GM23338 (cell line): ENCODE results near the gene MBNL3. TPM values are rescaled to one million over a fixed set of nuclear protein-coding genes. Genes with fewer than 3 reads are reported as not detected.

Source experiments
- ATAC-seq: fragments of 200-7000 bp; cut with Tn5 transposase; 3 replicates; pipeline ENCODE4 v1.9.1; 2020
- DNase-seq: peaks from one replicate; pipeline ENCODE4 v3.0.0-alpha.2; 2015; ENCODE audit warnings: low spot score
- H2AFZ ChIP-seq: fragments of 200-600 bp; sonication (generic); 2 replicates; pipeline ENCODE4 v1.8.0; 2016; ENCODE audit warnings: antibody characterized with exemption, mild to moderate bottlenecking, moderate library complexity
- H3F3A ChIP-seq: fragments of 200-600 bp; sonication (generic); replicated peaks from 2 replicates; pipeline ENCODE4 v1.8.0; 2017; ENCODE audit warnings: antibody characterized with exemption, mixed run types, low read depth
- H3K27ac ChIP-seq: fragments of 200-600 bp; sonication (generic); 2 replicates; pipeline ENCODE4 v1.6.1; 2016; ENCODE audit warnings: low read depth
- H3K27me3 ChIP-seq: fragments of 200-600 bp; sonication (generic); 2 replicates; pipeline ENCODE4 v1.8.0; 2016; ENCODE audit warnings: mild to moderate bottlenecking, mixed run types, moderate library complexity; ENCODE audit not compliant: insufficient read depth
- H3K36me3 ChIP-seq: fragments of 200-600 bp; sonication (generic); 2 replicates; pipeline ENCODE4 v1.8.0; 2016; ENCODE audit warnings: mild to moderate bottlenecking; ENCODE audit not compliant: insufficient read depth
- H3K4me1 ChIP-seq: fragments of 200-600 bp; sonication (generic); 2 replicates; pipeline ENCODE4 v1.8.0; 2016; ENCODE audit warnings: mild to moderate bottlenecking, moderate library complexity; ENCODE audit not compliant: insufficient read depth
- H3K4me2 ChIP-seq: fragments of 200-600 bp; sonication (generic); 2 replicates; pipeline ENCODE4 v1.7.1; 2017; ENCODE audit warnings: mixed run types
- H3K4me3 ChIP-seq: fragments of 200-600 bp; sonication (generic); 2 replicates; pipeline ENCODE4 v1.6.1; 2016; ENCODE audit warnings: mixed run types
- H3K79me2 ChIP-seq: fragments of 200-600 bp; sonication (generic); replicated peaks from 2 replicates; pipeline ENCODE4 v1.8.0; 2017; ENCODE audit warnings: mild to moderate bottlenecking; ENCODE audit not compliant: insufficient read depth
- H3K9me2 ChIP-seq: fragments of 200-600 bp; sonication (generic); 2 replicates; pipeline ENCODE4 v1.8.0; 2017; ENCODE audit not compliant: insufficient read depth
- H4K20me1 ChIP-seq: fragments of 200-600 bp; sonication (generic); replicated peaks from 2 replicates; pipeline ENCODE4 v1.8.0; 2017; ENCODE audit warnings: mild to moderate bottlenecking; ENCODE audit not compliant: insufficient read depth
- H3K27ac Mint-ChIP-seq: 2 replicates; pipeline ENCODE4 v1.8.0; 2020; ENCODE audit warnings: inconsistent platforms, mild to moderate bottlenecking, moderate library complexity, mixed read lengths
- H3K27me3 Mint-ChIP-seq: 3 replicates; pipeline ENCODE4 v1.8.0; 2022; ENCODE audit warnings: low read depth, mild to moderate bottlenecking, moderate library complexity, mixed read lengths, inconsistent platforms; ENCODE audit not compliant: insufficient read depth, poor library complexity
- H3K36me3 Mint-ChIP-seq: 3 replicates; pipeline ENCODE4 v1.8.0; 2021; ENCODE audit warnings: low read depth, mild to moderate bottlenecking, inconsistent platforms, moderate library complexity, mixed read lengths
- H3K4me1 Mint-ChIP-seq: 3 replicates; pipeline ENCODE4 v1.8.0; 2020; ENCODE audit warnings: mild to moderate bottlenecking, inconsistent platforms, mixed read lengths
- H3K4me3 Mint-ChIP-seq: 3 replicates; pipeline ENCODE4 v1.8.0; 2021; ENCODE audit warnings: moderate library complexity, mild to moderate bottlenecking, inconsistent platforms, mixed read lengths
- H3K9me3 Mint-ChIP-seq: 3 replicates; pipeline ENCODE4 v1.8.0; 2020; ENCODE audit warnings: moderate library complexity, mild to moderate bottlenecking, inconsistent platforms, mixed read lengths
- CREB1 ChIP-seq: fragments of 250-450 bp; sonication (Bioruptor Pico); IDR thresholded peaks from 2 replicates; pipeline ENCODE4 v1.5.0; 2020; ENCODE audit warnings: low read depth, mild to moderate bottlenecking, moderate library complexity
- CTCF ChIP-seq, 2 experiments: fragments of 200-600 bp in 1 of 2; sonication (generic) in 1 of 2; conservative IDR thresholded peaks; 2 replicates each; pipeline versions ENCODE4 v1.5.1 to v1.6.1; 2016 to 2017; ENCODE audit warnings: antibody characterized with exemption in 2 of 2, low read depth in 2 of 2, mild to moderate bottlenecking in 2 of 2, moderate library complexity in 1 of 2
- EZH2 ChIP-seq: fragments of 200-600 bp; sonication (generic); IDR thresholded peaks from one replicate; pipeline ENCODE4 v1.8.0; 2017; ENCODE audit warnings: antibody characterized with exemption, mild to moderate bottlenecking, low read depth; ENCODE audit not compliant: unreplicated experiment
- JUNB ChIP-seq: IDR thresholded peaks from one replicate; pipeline ENCODE4 v1.6.1; 2016; ENCODE audit warnings: antibody characterized with exemption; ENCODE audit not compliant: unreplicated experiment
- NANOG ChIP-seq: IDR thresholded peaks from 2 replicates; pipeline ENCODE4 v1.6.1; 2016; ENCODE audit warnings: antibody characterized with exemption, borderline replicate concordance
- POLR2AphosphoS5 ChIP-seq: IDR thresholded peaks from 2 replicates; pipeline ENCODE4 v1.6.1; 2016; ENCODE audit warnings: antibody characterized with exemption, low read depth
- STAT1 ChIP-seq: IDR thresholded peaks from one replicate; pipeline ENCODE4 v1.6.1; 2016; ENCODE audit warnings: antibody characterized with exemption; ENCODE audit not compliant: unreplicated experiment
- ZNF114 ChIP-seq: fragments of 250-450 bp; sonication (Bioruptor Pico); IDR thresholded peaks from 2 replicates; pipeline ENCODE4 v1.5.0; 2020; ENCODE audit warnings: mild to moderate bottlenecking, moderate library complexity
- ZNF331 ChIP-seq: fragments of 250-450 bp; sonication (Bioruptor Pico); IDR thresholded peaks from 2 replicates; pipeline ENCODE4 v1.5.0; 2020; ENCODE audit warnings: low read depth, mild to moderate bottlenecking, moderate library complexity
- polyA plus RNA-seq: library from polyadenylated mRNA; unstranded; fragments of >200 nt; fragmentation: Nextera tagmentation; extraction: Ambion mirVana; gene quantifications from 2 replicates; pipeline ENCODE4 v1.2.1, GENCODE V29; 2016
- total RNA-seq: library from RNA; depleted of rRNA; stranded (reverse); fragments of >200 nt; shearing (Covaris generic); gene quantifications from 2 replicates; pipeline ENCODE4 v1.2.3, GENCODE V29; 2014

Gene MBNL3
- total and polyA plus RNA-seq, 2 experiments from 2014 or later = 2.3 to 2.4 TPM

DNA sequence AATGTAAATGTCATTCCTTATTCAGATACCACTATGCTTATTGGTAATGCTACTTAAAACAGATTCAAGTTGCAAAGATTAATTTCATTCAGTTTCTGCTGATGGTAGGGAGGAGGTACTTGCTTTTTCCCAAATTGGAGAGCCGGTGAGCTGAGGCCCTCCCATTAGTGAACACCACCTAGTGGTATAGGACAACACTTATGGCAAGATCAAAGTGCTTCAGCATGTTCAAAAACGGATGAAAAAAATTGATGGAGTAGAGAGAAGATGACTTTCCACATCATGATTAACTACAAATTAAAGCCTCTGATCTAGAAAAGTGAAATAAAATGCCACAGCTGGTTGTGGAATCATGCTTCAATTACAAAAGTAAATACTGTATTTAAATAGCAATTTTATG lies 112.9 kb downstream of the MBNL3 start:
- H3K79me2 ChIP-seq = no peaks in the 10 kb centered on the region
- Mint-ChIP-seq H3K27me3 (no peaks in the 10 kb centered on the region), H3K4me3 (no peak overlapping the region), H3K36me3 (no peaks in the 10 kb centered on the region), H3K9me3 (no peaks in the 10 kb centered on the region), H3K27ac (no peak overlapping the region), H3K4me1 (peaks cover 5% of the 10 kb centered on the region; the same call in 2 of the 3 replicates)
- H4K20me1 ChIP-seq = no peaks in the 10 kb centered on the region
- no peak for ATAC-seq
- H3K4me3 ChIP-seq = no peak overlapping the region
- TF ChIP-seq STAT1 = no peak
- peak; percentile 37 to 48 for TF ChIP-seq CTCF (conservative IDR thresholded peaks at IDR 0.05; ENCODE audit: low read depth in 2 of 2)
- DNase-seq = peak; percentile 35
- no peaks in the 10 kb centered on the region for H3K36me3 ChIP-seq
- H3K4me2 ChIP-seq = no peak overlapping the region
- H2AFZ ChIP-seq = no peak overlapping the region
- no peaks in the 10 kb centered on the region for H3K9me2 ChIP-seq
- peaks cover 10% of the 10 kb centered on the region for H3K27me3 ChIP-seq
- no peaks in the 10 kb centered on the region for H3F3A ChIP-seq
- peaks cover 3% of the 10 kb centered on the region; the same call in 1 of the 2 replicates for H3K4me1 ChIP-seq
- no peak overlapping the region for H3K27ac ChIP-seq

DNA sequence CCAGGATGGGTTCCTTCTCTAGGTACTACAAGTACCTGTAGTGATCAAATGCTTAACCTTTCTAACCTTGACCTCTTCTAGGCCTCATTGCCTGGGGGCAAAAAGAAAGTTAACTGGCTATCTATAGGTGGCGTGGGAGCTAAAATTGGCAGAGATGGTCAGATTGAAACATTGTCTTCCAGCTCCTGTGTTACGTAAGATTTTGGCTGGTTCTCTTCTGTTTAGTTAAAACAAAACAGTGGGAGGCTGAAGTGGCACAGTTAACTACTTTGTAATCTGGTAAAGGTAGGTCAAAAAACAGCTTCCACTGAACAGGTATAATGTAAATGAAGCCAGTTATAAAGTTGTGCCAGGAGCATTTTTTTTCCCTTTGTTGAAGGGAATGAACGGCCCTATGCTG lies 115.2 kb downstream of the MBNL3 start:
- Histone ChIP-seq H3F3A (no peaks in the 10 kb centered on the region), H3K9me2 (no peaks in the 10 kb centered on the region), H3K27me3 (peaks cover 34% of the 10 kb centered on the region), H3K4me2 (no peak overlapping the region), H3K79me2 (no peaks in the 10 kb centered on the region), H3K27ac (no peak overlapping the region), H3K4me3 (no peak overlapping the region), H2AFZ (no peak overlapping the region), H4K20me1 (no peaks in the 10 kb centered on the region), H3K36me3 (no peaks in the 10 kb centered on the region), H3K4me1 (peaks cover 3% of the 10 kb centered on the region; the same call in 1 of the 2 replicates)
- no peak overlapping the region for H3K4me3 Mint-ChIP-seq
- H3K27me3 Mint-ChIP-seq = peaks cover 7% of the 10 kb centered on the region
- DNase-seq = peak; percentile 4
- no peak for ATAC-seq
- H3K27ac Mint-ChIP-seq = no peak overlapping the region
- no peaks in the 10 kb centered on the region for H3K36me3 Mint-ChIP-seq
- TF ChIP-seq STAT1 (no peak), POLR2AphosphoS5 (no peak), CREB1 (CRISPR knock-in tag) (no peak), NANOG (no peak), JUNB (no peak), ZNF331 (CRISPR knock-in tag) (no peak), EZH2 (no peak)
- H3K9me3 Mint-ChIP-seq = no peaks in the 10 kb centered on the region
- H3K4me1 Mint-ChIP-seq = peaks cover 5% of the 10 kb centered on the region; the same call in 2 of the 3 replicates

- H3K27ac Mint-ChIP-seq = no peak overlapping the region
- no peak overlapping the region for H3K4me3 Mint-ChIP-seq
- Histone ChIP-seq H4K20me1 (no peaks in the 10 kb centered on the region), H3K4me2 (no peak overlapping the region), H3F3A (no peaks in the 10 kb centered on the region), H3K27me3 (peaks cover 72% of the 10 kb centered on the region), H3K36me3 (no peaks in the 10 kb centered on the region), H3K27ac (no peak overlapping the region), H3K4me1 (peaks cover 8% of the 10 kb centered on the region; the same call in 1 of the 2 replicates), H2AFZ (no peak overlapping the region), H3K4me3 (no peak overlapping the region), H3K9me2 (no peaks in the 10 kb centered on the region), H3K79me2 (no peaks in the 10 kb centered on the region)
- peaks cover 16% of the 10 kb centered on the region for H3K4me1 Mint-ChIP-seq
- peaks cover 42% of the 10 kb centered on the region for H3K27me3 Mint-ChIP-seq
- H3K36me3 Mint-ChIP-seq = no peaks in the 10 kb centered on the region
- no peak for DNase-seq
- peaks cover 2% of the 10 kb centered on the region; the same call in 1 of the 3 replicates for H3K9me3 Mint-ChIP-seq
- no peak for ATAC-seq
- TF ChIP-seq NANOG (no peak), ZNF114 (CRISPR knock-in tag) (no peak), CTCF (conservative IDR thresholded peaks at IDR 0.05; ENCODE audit: low read depth in 2 of 2) (no peak), JUNB (no peak), EZH2 (no peak), ZNF331 (CRISPR knock-in tag) (no peak), POLR2AphosphoS5 (no peak)
Observed at GRCh38 chrX:132369617-132370326, 119.1 kb downstream of the MBNL3 start.
